IMR-90 (cell line): Measurements from ENCODE around the gene FN1.

ENCODE experiments used
- CEBPB ChIP-seq: IDR thresholded peaks from 2 replicates; pipeline ENCODE4 v1.6.1; 2012; ENCODE audit warnings: low read depth, low read length, improper control_type of control experiment
- POLR2A ChIP-seq: IDR thresholded peaks from 2 replicates; pipeline ENCODE4 v1.6.1; 2012; ENCODE audit warnings: mild to moderate bottlenecking, low read depth, low read length
- RFX5 ChIP-seq: IDR thresholded peaks from 2 replicates; pipeline ENCODE4 v1.8.0; 2012; ENCODE audit warnings: low read depth, mild to moderate bottlenecking, low read length, moderate library complexity

DNA sequence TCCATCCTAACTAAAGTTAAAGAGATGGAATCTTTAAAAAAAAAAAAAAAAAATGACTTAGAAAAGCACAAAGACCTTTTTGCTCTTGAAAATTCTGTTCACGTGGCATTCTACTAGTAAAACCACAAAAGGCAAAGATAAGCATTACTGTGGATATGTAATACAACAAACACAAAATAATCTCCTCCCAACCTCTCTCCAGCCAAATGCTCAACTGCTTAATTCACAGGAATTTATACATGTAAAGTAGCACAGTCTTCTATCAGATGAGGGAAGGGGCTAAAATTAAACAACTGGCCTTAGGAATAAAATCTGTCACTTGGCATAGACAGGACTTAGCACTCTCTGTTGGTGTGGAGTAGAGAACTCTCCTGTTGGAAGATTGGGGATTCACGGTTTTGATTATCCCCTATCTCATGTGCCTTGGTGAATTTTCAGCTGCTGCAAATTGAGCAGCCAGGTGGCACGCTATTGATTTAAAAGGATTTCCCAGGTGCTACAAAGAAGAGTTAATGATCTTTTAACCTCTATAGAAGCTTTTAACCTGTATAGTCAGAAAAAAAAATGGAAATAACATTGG is 66.6 kb downstream of the FN1 start:
- TF ChIP-seq RFX5 (no peak), CEBPB (no peak), POLR2A (no peak)
